ENCODE data around the gene TMEM37. TPM values are rescaled to one million over a fixed set of nuclear protein-coding genes. Genes with fewer than 3 reads are reported as not detected.
A peak's percentile ranks its signal among the peaks of the same experiment; 100 is the strongest.

TMEM37 gene
- total RNA-seq, 2 donors from 2014 or later = 12.0 to 16.2 TPM

DNA sequence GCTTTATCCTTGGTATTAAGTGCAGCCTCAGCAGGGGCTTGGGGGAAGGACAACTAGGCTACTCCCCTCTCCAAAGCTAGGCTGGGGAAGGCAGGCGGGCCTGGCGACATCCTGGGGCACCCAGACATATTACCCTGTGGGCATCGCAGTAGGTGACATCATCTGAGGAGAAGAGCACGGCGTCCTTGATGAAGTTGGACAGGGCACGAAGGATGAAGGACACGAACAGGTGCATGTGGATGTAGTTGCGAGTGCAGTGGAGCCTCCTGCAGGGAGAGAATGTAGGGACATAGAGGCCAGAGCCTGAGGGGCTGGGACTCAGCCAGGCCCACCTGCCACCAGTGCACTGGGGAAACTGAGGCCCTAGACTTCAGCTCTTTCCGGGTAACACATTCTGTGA lies 32.3 kb downstream of the TMEM37 start:
- H3K9ac ChIP-seq (ENCODE audit: extremely low read depth, low read length, poor library complexity, severe bottlenecking) = no peak overlapping the region
- Mint-ChIP-seq H3K27me3 (ENCODE audit: insufficient read depth) (no peaks in the 10 kb centered on the region), H3K9me3 (no peaks in the 10 kb centered on the region), H3K36me3 (ENCODE audit: low read depth) (no peaks in the 10 kb centered on the region), H3K4me1 (no peaks in the 10 kb centered on the region), H3K4me3 (no peak overlapping the region), H3K27ac (no peak overlapping the region)
- no peaks in the 10 kb centered on the region for H3K4me1 ChIP-seq (ENCODE audit: control insufficient read depth, insufficient read depth, low read length)
- no peaks in the 10 kb centered on the region for H3K9me3 ChIP-seq (ENCODE audit: control insufficient read depth, low read length)
- H3K36me3 ChIP-seq (ENCODE audit: control insufficient read depth, insufficient read depth, low read length) = no peaks in the 10 kb centered on the region
- H3K27ac ChIP-seq (ENCODE audit: low read depth, low read length) = no peak overlapping the region
- 92 to 99% methylated on average over 8 to 9 of the region's 9 CpGs for WGBS, 2 experiments (ENCODE audit: insufficient coverage in 1 of 2, insufficient read length in 1 of 2)
- no peaks in the 10 kb centered on the region for H3K27me3 ChIP-seq (ENCODE audit: control insufficient read depth, insufficient read depth, low read length, poor library complexity, severe bottlenecking)
- no peak for DNase-seq
- no peak overlapping the region for H3K4me3 ChIP-seq (ENCODE audit: low read length)
- TF ChIP-seq, protein P1, sequence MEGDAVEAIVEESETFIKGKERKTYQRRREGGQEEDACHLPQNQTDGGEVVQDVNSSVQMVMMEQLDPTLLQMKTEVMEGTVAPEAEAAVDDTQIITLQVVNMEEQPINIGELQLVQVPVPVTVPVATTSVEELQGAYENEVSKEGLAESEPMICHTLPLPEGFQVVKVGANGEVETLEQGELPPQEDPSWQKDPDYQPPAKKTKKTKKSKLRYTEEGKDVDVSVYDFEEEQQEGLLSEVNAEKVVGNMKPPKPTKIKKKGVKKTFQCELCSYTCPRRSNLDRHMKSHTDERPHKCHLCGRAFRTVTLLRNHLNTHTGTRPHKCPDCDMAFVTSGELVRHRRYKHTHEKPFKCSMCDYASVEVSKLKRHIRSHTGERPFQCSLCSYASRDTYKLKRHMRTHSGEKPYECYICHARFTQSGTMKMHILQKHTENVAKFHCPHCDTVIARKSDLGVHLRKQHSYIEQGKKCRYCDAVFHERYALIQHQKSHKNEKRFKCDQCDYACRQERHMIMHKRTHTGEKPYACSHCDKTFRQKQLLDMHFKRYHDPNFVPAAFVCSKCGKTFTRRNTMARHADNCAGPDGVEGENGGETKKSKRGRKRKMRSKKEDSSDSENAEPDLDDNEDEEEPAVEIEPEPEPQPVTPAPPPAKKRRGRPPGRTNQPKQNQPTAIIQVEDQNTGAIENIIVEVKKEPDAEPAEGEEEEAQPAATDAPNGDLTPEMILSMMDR (conservative IDR thresholded peaks at IDR 0.05) = peak; percentile 40

DNA sequence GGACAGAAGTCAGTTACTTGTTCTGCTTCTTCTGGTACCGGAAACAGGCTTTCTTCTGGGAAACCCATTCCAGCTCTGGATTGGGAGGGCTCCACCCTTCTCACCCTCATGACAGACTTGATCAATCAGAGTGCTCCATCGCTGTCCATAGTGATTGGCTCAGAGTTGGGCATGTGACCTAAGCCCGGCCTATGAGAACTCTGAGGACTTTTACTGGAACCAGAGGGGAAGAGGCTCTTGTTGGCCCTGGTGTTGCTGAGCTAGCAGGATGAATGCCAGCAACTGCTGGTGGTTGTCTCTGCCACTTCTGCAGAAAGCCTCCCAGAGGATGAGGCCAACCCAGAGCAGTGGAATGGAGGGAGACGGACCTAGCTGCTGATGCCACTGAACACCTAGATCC lies 33.3 kb downstream of the TMEM37 start:
- Histone ChIP-seq H3K9me3 (ENCODE audit: control insufficient read depth, low read length) (no peaks in the 10 kb centered on the region), H3K9ac (ENCODE audit: extremely low read depth, low read length, poor library complexity, severe bottlenecking) (no peak overlapping the region), H3K4me3 (ENCODE audit: low read length) (no peak overlapping the region), H3K36me3 (ENCODE audit: control insufficient read depth, insufficient read depth, low read length) (no peaks in the 10 kb centered on the region), H3K4me1 (ENCODE audit: control insufficient read depth, insufficient read depth, low read length) (no peaks in the 10 kb centered on the region), H3K27ac (ENCODE audit: low read depth, low read length) (no peak overlapping the region), H3K27me3 (ENCODE audit: control insufficient read depth, insufficient read depth, low read length, poor library complexity, severe bottlenecking) (no peaks in the 10 kb centered on the region)
- Mint-ChIP-seq H3K9me3 (no peaks in the 10 kb centered on the region), H3K4me1 (no peaks in the 10 kb centered on the region), H3K27ac (no peak overlapping the region), H3K27me3 (ENCODE audit: insufficient read depth) (no peaks in the 10 kb centered on the region), H3K4me3 (no peak overlapping the region), H3K36me3 (ENCODE audit: low read depth) (no peaks in the 10 kb centered on the region)
- TF ChIP-seq, protein P1 (conservative IDR thresholded peaks at IDR 0.05) = no peak
- no peak for DNase-seq
- WGBS, 2 experiments (ENCODE audit: insufficient coverage in 1 of 2, insufficient read length in 1 of 2) = 90 to 100% methylated on average over 2 to 4 of the region's 4 CpGs

GRCh38 chr2:119465687-119466086 lies 34.0 kb downstream of the TMEM37 start:
- no peak for DNase-seq
- Mint-ChIP-seq H3K27me3 (ENCODE audit: insufficient read depth) (no peaks in the 10 kb centered on the region), H3K36me3 (ENCODE audit: low read depth) (no peaks in the 10 kb centered on the region), H3K27ac (no peak overlapping the region), H3K9me3 (no peaks in the 10 kb centered on the region), H3K4me3 (no peak overlapping the region), H3K4me1 (no peaks in the 10 kb centered on the region)
- Histone ChIP-seq H3K9ac (ENCODE audit: extremely low read depth, low read length, poor library complexity, severe bottlenecking) (no peak overlapping the region), H3K4me1 (ENCODE audit: control insufficient read depth, insufficient read depth, low read length) (no peaks in the 10 kb centered on the region), H3K4me3 (ENCODE audit: low read length) (no peak overlapping the region), H3K9me3 (ENCODE audit: control insufficient read depth, low read length) (no peaks in the 10 kb centered on the region), H3K27me3 (ENCODE audit: control insufficient read depth, insufficient read depth, low read length, poor library complexity, severe bottlenecking) (no peaks in the 10 kb centered on the region), H3K27ac (ENCODE audit: low read depth, low read length) (no peak overlapping the region), H3K36me3 (ENCODE audit: control insufficient read depth, insufficient read depth, low read length) (no peaks in the 10 kb centered on the region)
- TF ChIP-seq, protein P1 (conservative IDR thresholded peaks at IDR 0.05) = no peak
- WGBS, 2 experiments (ENCODE audit: insufficient coverage in 1 of 2, insufficient read length in 1 of 2) = 95 to 98% methylated on average over 9 to 11 of the region's 11 CpGs

Measured in endodermal cell (in vitro differentiated cells).